IPS DF 4.7 (cell line): ENCODE data around the gene KCNJ12.
"Not testable (repeated sequence)": the region's sequence is repeated elsewhere in the genome, so short reads cannot be mapped to it uniquely, and the experiment has no call there.

ENCODE experiments used
- DNase-seq: peaks from one replicate; pipeline ENCODE4 v3.0.0-alpha.2; 2013; ENCODE audit warnings: low spot score; ENCODE audit errors: extremely low read depth

KCNJ12 gene

DNA sequence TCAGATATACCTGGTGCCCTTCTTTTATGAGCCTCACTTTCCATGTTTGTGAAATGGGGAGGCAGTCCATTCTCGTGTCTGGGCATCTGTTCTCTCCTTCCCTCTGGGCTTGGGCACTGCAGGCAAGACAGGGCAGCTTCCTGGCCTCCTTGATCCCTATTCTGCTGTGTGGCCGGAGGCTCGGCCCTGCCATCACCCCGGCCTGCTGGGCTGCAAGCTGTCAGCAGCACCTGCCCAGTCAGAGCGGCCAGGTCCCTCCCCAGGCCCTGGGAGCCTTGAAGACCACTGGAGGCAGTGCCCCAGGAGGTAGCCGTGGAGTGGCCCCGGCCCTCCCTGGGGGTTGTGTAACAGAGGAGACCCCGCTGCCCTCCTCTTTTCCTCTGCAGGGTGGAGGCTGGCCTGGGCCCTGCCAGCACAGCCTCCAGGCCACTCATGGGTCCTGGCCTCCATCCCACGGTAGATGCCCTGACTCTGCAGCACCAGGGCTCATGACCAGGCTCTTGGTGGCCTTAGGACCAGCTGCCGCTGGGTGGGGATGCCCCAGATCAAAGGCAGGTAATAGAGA lies 9.2 kb downstream of the KCNJ12 start:
- no peak for DNase-seq

DNA sequence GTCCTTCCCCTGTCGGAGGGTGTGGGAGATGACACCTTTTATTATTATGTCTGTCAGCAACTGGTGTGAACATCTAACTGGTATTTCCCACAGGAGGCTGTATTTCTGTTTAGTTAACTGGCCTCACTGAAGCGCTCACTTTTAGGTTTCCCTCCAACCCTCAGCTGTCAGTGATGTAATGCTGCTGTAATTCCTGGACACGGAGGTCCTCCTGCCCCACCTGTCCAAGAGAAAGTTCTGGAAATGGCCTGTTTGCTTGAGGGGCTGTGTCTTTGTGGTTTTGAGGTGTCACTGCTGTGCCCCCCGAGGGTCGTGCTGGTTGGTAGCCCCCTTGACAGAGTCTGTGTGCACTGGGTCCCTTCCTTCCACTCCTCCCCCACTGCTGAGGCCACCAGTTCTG lies 11.5 kb downstream of the KCNJ12 start:
- no peak for DNase-seq

DNA sequence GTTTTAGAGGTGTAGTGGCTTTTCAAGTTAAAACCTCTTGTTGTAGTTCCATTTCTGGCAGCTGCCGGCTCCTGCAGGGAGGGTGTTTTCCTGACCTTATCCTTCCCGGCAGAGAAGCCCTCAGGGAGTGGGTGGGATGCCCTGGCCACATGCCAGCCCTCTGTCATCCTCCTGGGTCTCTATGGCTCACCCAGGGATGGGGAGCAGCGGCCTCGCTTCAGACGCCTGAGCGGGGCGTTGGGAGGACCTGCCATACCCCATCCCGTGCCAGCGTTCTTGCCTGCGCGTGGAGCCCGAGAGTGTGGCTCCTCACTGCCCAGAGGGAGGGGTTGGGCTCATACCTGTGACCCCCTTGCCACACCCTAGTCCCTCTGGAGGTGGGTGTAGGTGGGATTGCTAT lies 11.9 kb downstream of the KCNJ12 start:
- DNase-seq: no peak

DNA sequence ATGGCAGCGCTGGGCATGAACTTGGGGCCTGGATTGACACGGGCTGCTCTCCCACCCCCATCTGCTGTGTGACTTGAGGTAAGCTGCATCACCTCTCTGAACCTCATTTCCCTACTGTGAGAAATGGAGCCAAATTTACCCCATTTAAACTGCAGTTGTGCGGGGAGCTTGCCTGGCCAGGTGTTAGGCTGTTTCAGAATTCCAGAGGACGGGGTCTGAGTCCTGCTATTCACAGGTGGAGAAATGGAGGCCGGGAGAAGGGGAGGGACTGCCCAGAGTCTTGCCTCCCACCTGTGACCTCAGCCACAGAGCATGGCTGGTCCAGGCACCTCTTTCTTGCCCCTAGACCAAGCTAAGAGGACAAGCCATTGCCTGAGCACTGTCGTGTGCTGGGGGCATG lies 12.8 kb downstream of the KCNJ12 start:
- no peak for DNase-seq

DNA sequence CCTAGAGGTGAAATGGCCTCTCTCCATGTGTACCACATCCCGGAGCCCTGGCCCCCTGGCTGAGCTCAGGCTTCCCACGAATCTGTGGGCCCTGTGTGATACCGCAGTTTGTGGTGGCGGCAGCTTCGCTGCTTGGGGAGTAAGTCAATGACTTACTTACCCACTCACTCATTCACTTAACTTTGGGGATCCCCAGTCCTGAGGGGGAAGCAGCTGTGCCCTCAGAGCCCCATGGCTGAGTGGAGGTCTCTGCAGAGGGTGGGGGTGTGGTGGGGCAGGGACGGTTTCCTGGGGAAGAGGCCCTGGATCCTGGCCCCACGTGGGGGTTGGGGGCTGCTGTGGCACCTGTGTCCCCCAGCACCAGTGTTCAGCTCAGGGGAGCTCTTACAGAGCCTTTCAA lies 13.2 kb downstream of the KCNJ12 start:
- no peak for DNase-seq

DNA sequence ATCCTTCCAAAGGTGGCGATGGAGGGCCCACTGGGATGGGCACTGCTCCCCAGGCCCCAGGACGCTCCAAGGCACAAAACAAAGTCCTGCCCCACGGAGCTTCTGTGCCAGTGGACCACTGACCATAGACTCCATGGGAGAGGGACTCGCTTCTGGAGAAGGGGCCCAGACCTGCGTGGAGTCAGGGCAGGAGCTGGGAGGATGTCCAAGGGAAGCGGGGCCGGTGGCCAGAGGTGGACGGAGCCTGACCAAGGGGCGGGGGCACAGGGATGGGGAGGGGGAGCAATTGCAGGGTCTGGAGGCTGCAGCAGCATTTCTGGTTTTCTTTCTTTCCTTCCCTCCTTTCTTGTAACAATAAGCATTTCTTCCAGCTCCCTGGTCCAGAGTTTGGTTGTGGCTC lies 14.1 kb downstream of the KCNJ12 start:
- no peak for DNase-seq

DNA sequence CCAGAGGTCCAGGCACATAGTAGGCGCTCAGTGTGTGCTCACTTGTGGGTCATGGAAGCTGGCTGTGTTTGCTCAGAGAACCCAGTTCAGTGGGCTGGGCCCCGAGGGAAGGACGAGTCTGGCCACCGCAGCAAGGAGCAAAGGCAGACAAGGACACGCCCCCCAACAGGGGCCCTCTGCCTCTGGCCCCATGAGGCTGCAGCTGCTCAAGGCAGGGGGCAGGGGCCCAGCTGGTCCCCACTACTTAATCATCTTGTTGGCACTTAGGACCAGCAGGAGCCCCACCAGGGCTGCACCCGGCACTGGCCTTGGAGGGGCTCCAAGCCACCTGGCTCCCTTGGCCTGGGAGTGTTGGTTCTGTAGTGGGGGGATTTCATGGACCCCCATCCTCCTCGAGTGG lies 16.1 kb downstream of the KCNJ12 start:
- no peak for DNase-seq

DNA sequence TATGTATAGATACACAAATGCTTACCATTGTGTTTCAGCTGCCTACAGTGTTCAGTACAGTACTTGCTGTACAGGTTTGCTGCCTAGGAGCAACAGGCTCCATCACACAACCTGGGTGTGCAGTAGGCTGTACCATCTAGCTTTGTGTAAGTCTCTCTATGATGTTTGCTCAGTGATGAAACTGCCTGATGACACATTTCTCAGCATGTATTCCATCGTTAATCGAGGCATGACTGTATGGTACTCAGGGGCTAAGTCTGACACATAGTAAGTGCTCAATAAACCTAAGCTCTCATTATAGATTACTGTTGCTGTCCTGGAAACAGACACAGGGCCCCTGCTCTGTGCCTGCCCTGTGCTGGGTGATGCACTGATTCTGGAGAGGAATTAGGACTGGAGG lies 18.1 kb downstream of the KCNJ12 start:
- DNase-seq: no peak

DNA sequence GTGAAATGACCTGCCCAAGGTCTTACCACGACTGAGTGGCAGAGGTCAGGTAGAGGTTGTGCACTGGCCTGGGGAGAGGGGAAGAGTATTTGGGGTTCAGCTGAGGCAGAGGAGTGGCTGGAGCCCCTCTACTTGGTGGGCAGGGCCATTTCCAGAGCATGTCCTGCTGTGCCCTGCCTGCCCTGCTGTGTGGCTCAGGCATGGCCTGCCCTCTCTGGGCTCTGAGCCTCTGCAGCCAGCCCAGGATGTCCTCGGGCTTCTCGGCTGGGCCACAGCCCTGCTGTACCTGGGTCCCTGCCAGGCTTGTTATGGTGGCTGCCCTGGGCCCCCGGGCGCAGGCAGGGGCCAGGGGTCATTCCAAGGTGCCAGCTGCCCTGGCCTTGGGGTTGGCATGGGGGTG lies 19.6 kb downstream of the KCNJ12 start:
- no peak for DNase-seq

DNA sequence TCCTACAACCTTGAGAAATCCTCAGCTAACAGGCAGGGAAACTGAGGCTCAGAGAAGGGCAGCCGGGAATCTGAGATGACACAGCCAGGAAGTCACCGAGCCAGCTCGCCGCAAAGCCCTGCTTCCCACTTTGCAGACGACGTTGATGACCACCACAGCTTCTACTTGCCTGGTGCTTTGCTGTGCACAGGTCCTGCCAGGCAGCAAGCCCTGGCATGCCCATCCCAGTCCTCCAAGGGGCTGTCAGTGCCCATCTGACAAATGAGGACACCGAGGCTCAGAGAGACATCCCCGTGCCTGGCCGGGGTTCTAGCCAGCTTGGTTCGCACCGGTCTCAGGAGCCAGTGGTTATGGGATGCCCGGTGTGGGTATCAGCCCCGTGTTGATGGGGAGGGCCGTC lies 20.1 kb downstream of the KCNJ12 start:
- DNase-seq: no peak

DNA sequence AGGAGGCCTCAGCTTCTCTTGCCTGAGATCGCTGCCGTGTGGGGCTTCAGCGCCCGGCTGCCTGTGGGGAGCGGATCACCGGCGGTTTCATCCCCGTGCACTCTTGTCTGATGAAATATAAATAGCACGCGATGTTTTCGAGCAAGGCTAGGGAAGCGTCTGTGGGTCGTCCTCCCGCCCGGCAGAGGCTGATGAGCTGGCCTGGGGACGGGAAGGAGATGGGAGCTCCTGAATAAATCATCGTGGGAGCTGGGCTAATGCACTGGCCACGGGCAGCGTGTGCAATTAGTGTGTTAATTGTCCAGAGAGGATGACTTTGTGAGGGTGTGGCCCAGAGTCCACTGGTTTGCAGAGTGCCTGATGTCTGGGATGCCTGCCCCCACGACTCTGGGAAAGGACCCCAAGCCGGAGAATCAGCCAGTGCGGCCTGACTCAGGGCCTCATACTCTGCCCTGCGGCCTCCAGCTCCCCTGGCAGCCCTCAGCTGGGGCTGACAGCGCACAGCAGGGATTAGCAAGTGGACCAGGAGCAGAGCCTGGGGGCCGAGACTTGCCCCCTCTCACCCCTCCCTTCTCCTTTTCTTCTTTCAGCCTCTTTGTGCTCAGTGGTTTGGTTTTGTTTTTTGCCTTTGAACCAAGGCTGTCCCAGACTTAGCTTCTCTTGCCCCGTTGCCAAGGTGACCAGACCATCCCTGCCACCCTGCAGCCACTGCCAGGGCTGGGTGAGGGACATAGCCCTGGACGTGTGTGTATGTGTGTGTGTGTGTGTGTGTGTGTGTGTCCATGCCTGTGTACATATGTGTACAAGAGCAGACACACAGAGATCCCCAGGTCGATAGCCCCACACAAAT lies 21.4 kb downstream of the KCNJ12 start:
- no peak for DNase-seq

DNA sequence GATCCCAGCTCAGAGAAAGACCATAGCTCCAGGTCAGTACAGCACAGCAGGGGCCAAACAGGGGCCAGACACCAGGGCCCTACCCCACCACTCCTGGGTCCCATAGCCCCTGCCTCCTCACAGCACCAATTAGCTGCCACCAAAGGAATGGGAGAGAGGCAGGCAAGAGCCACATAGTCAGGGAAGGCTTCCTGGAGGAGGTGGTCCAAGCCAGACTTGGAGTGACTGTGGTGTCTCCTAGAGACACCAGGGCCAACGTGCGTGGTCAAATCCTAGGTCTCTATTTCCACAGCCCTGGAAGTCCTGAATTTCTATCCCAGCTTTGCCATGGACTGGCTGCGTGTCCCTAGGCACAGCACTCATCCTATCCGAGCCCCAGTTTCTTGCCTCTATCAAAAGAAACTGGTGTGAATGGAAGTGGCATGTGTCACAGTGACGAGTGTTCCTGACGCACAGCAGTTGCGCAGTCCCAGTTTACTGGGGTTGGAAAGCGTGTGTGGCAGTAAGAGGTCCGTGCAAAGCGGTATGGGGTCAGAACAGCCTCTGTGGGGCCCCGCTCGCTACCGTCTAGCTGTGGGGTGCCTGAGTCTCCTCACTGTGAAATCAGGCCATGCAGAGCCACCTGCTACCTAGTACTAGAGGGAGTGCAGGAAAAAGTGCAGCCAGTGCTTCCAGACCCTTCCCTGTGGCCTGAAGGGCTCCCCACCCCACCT lies 23.5 kb downstream of the KCNJ12 start:
- no peak for DNase-seq

DNA sequence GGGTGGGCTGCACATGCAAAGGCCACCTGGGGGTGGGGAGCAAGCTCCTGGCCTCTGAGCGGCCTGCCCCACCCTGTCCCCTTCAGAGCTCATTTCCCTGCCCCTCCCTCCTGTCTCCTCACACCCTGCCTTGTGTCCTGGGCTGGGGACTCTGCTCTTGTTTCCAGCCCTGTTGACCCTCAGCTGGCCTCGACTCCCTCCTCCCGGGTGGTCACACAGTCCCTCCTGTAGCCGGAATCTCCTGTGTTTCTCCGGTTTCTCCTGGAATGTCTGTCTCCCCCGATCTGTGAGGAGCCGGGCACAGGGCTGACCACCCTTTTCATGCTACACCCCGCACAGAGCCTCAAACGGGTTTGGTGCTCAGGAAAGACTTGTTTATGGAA lies 24.0 kb downstream of the KCNJ12 start:
- DNase-seq: not testable (repeated sequence)

DNA sequence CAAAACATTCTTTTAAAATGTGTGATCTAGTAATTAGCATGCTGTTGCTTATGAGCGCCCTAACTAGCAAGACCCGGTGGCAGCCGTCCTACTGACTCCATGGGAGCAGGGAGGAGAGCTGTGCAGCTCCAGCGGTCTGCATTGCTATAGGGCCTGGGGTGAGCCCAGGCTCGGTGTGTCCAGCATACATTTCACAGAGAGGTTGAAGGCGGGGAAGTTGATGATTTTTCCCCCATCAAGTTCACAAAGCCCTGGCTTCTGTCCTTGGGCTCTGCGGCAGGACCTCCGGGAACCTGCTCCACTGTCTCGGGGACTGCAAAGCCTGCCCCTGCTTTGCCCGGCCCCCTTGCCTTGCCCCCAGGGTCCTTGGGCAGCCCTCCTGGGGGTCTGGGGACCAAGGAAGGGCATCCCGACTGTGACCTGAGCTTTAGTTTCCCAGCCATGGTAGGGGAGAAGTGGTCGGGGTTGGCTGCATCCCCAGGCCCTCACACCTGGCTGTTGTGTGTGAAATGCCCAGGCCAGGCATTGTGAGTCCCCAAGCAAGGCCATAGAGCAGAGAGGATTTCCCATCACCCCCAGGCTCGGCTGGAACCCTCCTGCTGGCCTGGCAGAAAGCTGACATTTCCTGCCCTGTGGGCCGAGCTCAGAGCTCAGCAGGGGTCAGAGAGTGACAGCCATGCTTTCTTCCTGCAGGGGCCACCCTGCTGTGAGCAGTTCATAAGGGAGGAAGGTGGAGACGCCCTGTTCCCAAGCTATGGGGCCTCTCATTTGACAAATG lies 24.8 kb downstream of the KCNJ12 start:
- no peak for DNase-seq

DNA sequence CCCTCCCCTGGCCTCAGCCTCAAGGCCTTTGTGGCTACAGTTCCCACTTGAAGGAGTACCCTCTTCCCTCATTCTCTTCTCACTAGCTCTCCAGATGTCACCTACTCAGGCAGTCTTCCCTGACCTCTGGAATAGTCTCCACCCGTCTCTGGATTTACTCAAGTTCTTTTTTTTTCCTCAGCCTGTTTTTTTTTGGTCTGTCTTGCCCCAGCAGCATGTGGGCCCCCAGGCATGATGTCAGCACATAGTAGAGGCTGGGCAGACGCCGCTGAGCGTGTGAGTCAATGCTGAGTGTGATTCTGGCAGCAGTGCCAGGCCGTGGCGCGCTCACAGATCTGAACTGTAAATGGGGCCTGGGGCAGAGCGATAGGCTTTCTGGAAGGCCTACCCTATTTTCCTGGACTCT lies 26.0 kb downstream of the KCNJ12 start:
- not testable (repeated sequence) for DNase-seq

DNA sequence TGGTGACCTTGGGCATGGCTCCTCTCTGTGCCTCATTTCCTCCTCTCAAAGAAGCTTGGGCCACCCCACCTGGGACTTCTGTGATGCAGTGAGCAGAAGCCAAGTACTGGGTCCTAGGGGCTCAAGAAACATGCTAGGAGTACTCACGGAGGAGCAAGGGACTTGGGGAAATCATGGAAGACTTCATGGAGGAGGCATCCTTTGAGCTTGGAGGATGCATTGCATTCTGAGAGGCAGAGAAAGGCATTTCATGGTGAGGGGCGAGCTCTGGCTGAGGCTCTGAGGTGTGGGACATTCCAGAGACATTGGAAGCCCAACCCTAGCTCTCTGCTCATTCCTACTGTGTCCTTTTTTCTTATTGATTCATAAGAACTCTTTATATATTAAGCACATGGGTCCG lies 26.8 kb downstream of the KCNJ12 start:
- DNase-seq: not testable (repeated sequence)

DNA sequence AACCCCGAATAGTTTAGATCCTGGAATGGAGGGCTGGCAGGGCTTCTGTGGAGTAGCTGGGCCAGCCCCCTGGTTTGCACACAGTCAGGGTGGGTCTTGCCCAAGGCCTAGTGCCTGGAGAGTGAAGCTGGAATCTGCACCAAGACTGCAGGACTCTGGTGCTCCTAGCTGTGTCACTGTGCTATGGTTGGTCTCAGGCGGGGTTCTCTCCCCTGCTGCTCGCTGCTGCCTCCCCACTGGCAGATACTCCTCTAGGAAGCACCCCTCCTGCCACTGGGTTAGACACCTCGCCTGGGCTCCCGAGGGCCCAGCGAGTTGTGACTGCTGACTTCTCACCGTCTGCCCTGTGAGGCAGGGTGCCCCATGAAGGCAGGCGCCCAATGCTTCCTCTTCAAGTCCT lies 27.9 kb downstream of the KCNJ12 start:
- not testable (repeated sequence) for DNase-seq

DNA sequence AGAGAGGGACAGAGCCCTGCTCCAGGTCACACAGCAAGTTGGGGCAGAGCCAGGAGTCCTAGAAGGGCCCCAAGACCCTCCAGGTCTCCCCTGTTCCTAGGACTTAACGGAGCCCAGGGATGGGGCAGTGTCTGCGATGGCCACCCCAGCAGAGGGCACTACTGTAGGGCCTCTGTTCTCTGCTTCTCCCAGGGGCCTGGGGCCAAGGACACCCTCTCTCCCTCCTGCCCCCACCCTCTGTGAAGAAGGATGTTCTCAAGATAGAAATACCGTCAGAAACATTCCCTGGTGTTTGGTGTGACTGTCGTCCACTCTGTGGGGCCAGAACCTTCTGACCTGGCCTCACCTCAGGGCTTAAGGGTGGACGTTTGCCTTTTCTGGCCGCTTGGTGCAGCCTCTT lies 28.4 kb downstream of the KCNJ12 start:
- not testable (repeated sequence) for DNase-seq

DNA sequence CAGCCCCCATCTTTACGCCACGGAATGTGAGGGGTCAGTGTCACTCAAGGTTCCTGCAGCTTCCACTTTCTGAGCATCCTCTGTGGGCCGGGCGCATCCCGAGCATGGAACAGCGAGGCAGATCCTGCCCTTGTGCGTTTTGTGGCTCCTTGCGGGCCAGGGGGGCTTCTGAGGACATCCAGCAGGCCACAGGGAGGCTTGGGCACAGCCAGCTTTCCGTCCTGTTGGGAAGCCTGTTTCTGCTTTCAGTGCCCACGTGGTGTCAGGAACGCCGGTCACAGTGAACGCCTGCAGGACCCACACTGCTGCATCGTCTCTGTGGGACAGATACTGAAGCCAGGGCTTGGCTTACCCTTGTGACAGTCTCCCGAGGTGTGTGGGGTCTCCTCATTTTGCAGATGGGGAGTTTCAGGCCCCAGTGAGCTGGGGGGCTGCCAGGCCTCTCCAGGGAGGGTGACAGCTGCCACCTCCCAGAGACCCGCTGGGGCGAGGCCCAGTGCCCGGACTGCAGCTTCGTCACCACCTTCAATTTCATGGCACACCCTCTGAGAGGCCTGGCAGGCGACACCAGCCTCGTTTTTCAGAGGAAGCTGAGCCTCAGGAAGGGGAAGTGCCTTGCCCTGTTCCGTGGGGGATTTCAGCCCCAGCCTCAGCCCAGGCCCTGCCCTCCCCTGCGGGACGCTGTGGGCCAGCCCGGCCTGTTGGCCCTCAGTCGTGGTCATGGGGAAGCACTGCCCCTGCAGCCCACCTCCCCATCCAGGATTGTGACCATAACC lies 29.0 kb downstream of the KCNJ12 start:
- not testable (repeated sequence) for DNase-seq

DNA sequence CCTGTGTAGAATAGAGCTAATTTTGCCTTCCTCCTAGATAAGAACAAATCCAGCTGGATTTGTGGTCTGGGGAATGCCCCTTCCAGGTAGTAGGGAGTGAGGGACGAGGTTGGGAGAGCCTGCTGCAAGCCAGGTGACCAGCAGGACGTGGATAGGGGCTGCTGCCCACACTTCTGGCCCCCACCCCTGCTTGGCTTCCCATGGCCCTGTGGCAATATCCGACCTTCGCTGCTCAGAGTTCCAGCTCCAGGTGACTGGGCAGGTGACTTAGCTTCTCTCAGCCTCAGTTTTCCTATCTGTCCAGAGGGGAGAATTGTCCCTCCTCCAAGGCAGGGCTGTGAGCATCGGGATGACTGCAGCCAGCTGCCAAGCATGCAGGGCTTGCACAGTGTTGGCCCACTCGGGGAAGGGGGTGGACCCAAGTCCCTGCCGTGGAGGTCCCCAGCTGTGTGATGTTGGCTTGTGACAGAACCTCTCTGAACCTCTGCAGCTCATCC lies 29.8 kb downstream of the KCNJ12 start:
- not testable (repeated sequence) for DNase-seq
